Stomach (tissue), 9 donors: Measurements from ENCODE around the gene PROSER1. TPM values are rescaled to one million over a fixed set of nuclear protein-coding genes. Genes with fewer than 3 reads are reported as not detected.
A peak's percentile ranks its signal among the peaks of the same experiment; 100 is the strongest.

Experiments used
- DNase-seq, 2 donors: peaks; one replicate each; pipeline versions ENCODE4 v3.0.0 to v3.0.0-alpha.2; 2013 to 2019
- H3K27ac ChIP-seq, 5 donors: fragments of 200-600 bp in 4 of 5; sonication (generic) in 4 of 5; one replicate each; pipeline ENCODE4 v1.5.1; 2013 to 2019; ENCODE audit warnings: mild to moderate bottlenecking in 1 of 5, moderate library complexity in 1 of 5
- H3K27me3 ChIP-seq, 3 donors: fragments of 200-600 bp; sonication (generic); one replicate each; pipeline ENCODE4 v1.5.1; 2017 to 2019; ENCODE audit warnings: mixed run types in 1 of 3
- H3K36me3 ChIP-seq, 4 donors: fragments of 200-600 bp; sonication (generic); 1 replicate in 3 of 4; 2 replicates in 1 of 4; pipeline ENCODE4 v1.5.1; 2016 to 2019
- H3K4me1 ChIP-seq, 4 donors: fragments of 200-600 bp; sonication (generic); one replicate each; pipeline ENCODE4 v1.5.1; 2016 to 2019
- H3K4me3 ChIP-seq, 4 donors: fragments of 200-600 bp; sonication (generic) in 3 of 4; one replicate each; pipeline ENCODE4 v1.5.1; 2016 to 2019; ENCODE audit warnings: mild to moderate bottlenecking in 1 of 4
- H3K9me3 ChIP-seq, 4 donors: fragments of 200-600 bp; sonication (generic); one replicate each; pipeline ENCODE4 v1.5.1; 2016 to 2019
- CTCF ChIP-seq, 7 experiments: fragments of 450-650 bp in 4 of 7; fragments of 200-600 bp in 3 of 7; sonication (generic) in 3 of 7; IDR thresholded peaks; one replicate each; pipeline ENCODE4 v1.5.1; 2016 to 2019; ENCODE audit warnings: antibody characterized with exemption in 7 of 7, control low read depth in 2 of 7, mild to moderate bottlenecking in 1 of 7
- EP300 ChIP-seq: sonication (generic); formaldehyde crosslinking; IDR thresholded peaks from one replicate; pipeline ENCODE4 v1.6.1; 2017; ENCODE audit warnings: antibody characterized with exemption
- POLR2A ChIP-seq, 4 donors: fragments of 450-650 bp; IDR thresholded peaks; one replicate each; pipeline ENCODE4 v1.6.1; 2016; ENCODE audit warnings: antibody characterized with exemption in 4 of 4, control low read depth in 2 of 4, mild to moderate bottlenecking in 1 of 4, moderate library complexity in 1 of 4
- POLR2AphosphoS5 ChIP-seq, 3 donors: sonication (generic); formaldehyde crosslinking; IDR thresholded peaks; one replicate each; pipeline ENCODE4 v1.6.1; 2016; ENCODE audit warnings: antibody characterized with exemption in 3 of 3
- WGBS, 5 donors: extraction: QIAGEN DNeasy Blood & Tissue Kit in 3 of 5; methylation state at CpG; one replicate each; pipeline versions ENCODE4 v1.1.5 to v1.1.7; 2013 to 2018; 5-methylcytosine and 5-hydroxymethylcytosine counted together
- intact Hi-C: fragments of 100-400 bp; cut with DNase I; formaldehyde crosslinking; loops from one replicate; pipeline ENCODE4 v1.15.1; 2023; ENCODE audit warnings: low total_unique reads
- polyA plus RNA-seq, 3 donors: library from polyadenylated mRNA; stranded (reverse); fragments of 200-250 nt; gene quantifications; one replicate each; pipeline ENCODE4 v1.2.3, GENCODE V29; 2013
- total RNA-seq, 5 donors: library from RNA; depleted of rRNA; stranded (reverse); fragments of >200 nt; gene quantifications; one replicate each; pipeline versions ENCODE4 v1.1.0 to v1.2.3, GENCODE V29; 2014 to 2016
- donor health status: healthy with polysubstance abuse.
- donor health status: Bipolar disorder and iron deficiency.
- donor health status: healthy.

PROSER1 gene
- total and polyA plus RNA-seq, 8 donors, result 5.7 to 176 (median 13.3) TPM

- peaks cover 0 to 18% (median 10%) of the 10 kb centered on the region in 4 donors for H3K9me3 ChIP-seq
- TF ChIP-seq POLR2AphosphoS5 (IDR thresholded peaks at IDR 0.05) (peak; percentile 7 to 52 (median 24)), CTCF (IDR thresholded peaks at IDR 0.05) (no peak)
- peak in 1 of 2 donors; percentile 85 for DNase-seq
- no peaks in the 10 kb centered on the region for H3K27me3 ChIP-seq
- 49 to 64% (median 58%) methylated on average over 8 to 9 of the region's 9 CpGs for WGBS, 5 donors
- H3K4me1 ChIP-seq, result no peaks in the 10 kb centered on the region
- intact Hi-C loops, result no loop called here
- H3K4me3 ChIP-seq, result no peak overlapping the region
- no peaks in the 10 kb centered on the region for H3K36me3 ChIP-seq
- H3K27ac ChIP-seq, result peak overlapping the region in 1 of 5 donors; percentile 55
These were observed 57.8 kb downstream of the PROSER1 start for GRCh38 chr13:38979891-38980749.

- Histone ChIP-seq H3K9me3 (no peaks in the 10 kb centered on the region), H3K36me3 (no peaks in the 10 kb centered on the region), H3K4me1 (no peaks in the 10 kb centered on the region), H3K4me3 (no peak overlapping the region), H3K27ac (no peak overlapping the region), H3K27me3 (no peaks in the 10 kb centered on the region)
- intact Hi-C loops, result no loop called here
- 78 to 90% (median 90%) methylated on average over 4 of the region's 4 CpGs for WGBS, 5 donors
- no peak for DNase-seq
- no peak for TF ChIP-seq POLR2AphosphoS5 (IDR thresholded peaks at IDR 0.05)
These were observed 67.4 kb downstream of the PROSER1 start for GRCh38 chr13:38970380-38971051.

GRCh38 chr13:38969187-38969586, 68.7 kb downstream of the PROSER1 start:
- TF ChIP-seq EP300 (no peak), POLR2AphosphoS5 (IDR thresholded peaks at IDR 0.05) (no peak), CTCF (IDR thresholded peaks at IDR 0.05) (no peak), POLR2A (IDR thresholded peaks at IDR 0.05) (no peak)
- WGBS, 5 donors, result 50 to 58% (median 51%) methylated on average over 2 of the region's 2 CpGs
- intact Hi-C loops, result no loop called here
- no peak overlapping the region for H3K4me3 ChIP-seq
- DNase-seq, result no peak
- no peaks in the 10 kb centered on the region for H3K36me3 ChIP-seq
- no peak overlapping the region for H3K27ac ChIP-seq
- no peaks in the 10 kb centered on the region for H3K27me3 ChIP-seq
- H3K9me3 ChIP-seq, result no peaks in the 10 kb centered on the region
- no peaks in the 10 kb centered on the region for H3K4me1 ChIP-seq

GRCh38 chr13:38967446-38967845, 70.4 kb downstream of the PROSER1 start:
- intact Hi-C loops, result no loop called here
- H3K9me3 ChIP-seq, result no peaks in the 10 kb centered on the region
- no peak overlapping the region for H3K27ac ChIP-seq
- H3K27me3 ChIP-seq, result no peaks in the 10 kb centered on the region
- H3K36me3 ChIP-seq, result no peaks in the 10 kb centered on the region
- 52 to 83% (median 66%) methylated on average over 2 of the region's 2 CpGs for WGBS, 5 donors
- H3K4me1 ChIP-seq, result no peaks in the 10 kb centered on the region
- no peak overlapping the region for H3K4me3 ChIP-seq
- TF ChIP-seq EP300, result no peak
- TF ChIP-seq POLR2AphosphoS5 (IDR thresholded peaks at IDR 0.05), result no peak
- TF ChIP-seq CTCF (IDR thresholded peaks at IDR 0.05), result no peak
- TF ChIP-seq POLR2A (IDR thresholded peaks at IDR 0.05), result no peak
- no peak for DNase-seq
